K562 (cell line): ENCODE data around the gene PSMD13. TPM values are rescaled to one million over a fixed set of nuclear protein-coding genes. Genes with fewer than 3 reads are reported as not detected.

ENCODE experiments used
- ARID1B ChIP-seq: fragments of 450-650 bp; IDR thresholded peaks from 2 replicates; pipeline ENCODE4 v1.6.1; 2016; ENCODE audit warnings: antibody characterized with exemption, mild to moderate bottlenecking, inconsistent platforms
- C11orf30 ChIP-seq: fragments of 450-650 bp; IDR thresholded peaks from 2 replicates; pipeline ENCODE4 v1.6.1; 2016; ENCODE audit warnings: low read depth, mild to moderate bottlenecking
- CCNT2 ChIP-seq: IDR thresholded peaks from 2 replicates; pipeline ENCODE4 v1.6.1; 2011; ENCODE audit warnings: borderline replicate concordance, low read depth, mild to moderate bottlenecking, moderate library complexity, mixed read lengths, low read length; ENCODE audit not compliant: insufficient read length; ENCODE audit errors: extremely low read depth
- EHMT2 ChIP-seq: fragments of 450-650 bp; IDR thresholded peaks from 2 replicates; pipeline ENCODE4 v1.6.1; 2018; ENCODE audit warnings: antibody characterized with exemption
- ELF1 ChIP-seq: fragments of 200-800 bp; sonication (Bioruptor generic); IDR thresholded peaks from 2 replicates; pipeline ENCODE4 v1.6.1; 2016; ENCODE audit warnings: missing genetic modification characterization, missing compliant biosample characterization
- ETV1 ChIP-seq: fragments of 450-650 bp; conservative IDR thresholded peaks from 2 replicates; pipeline ENCODE4 v1.6.1; 2016; ENCODE audit warnings: missing genetic modification characterization, control low read depth, low read depth, missing compliant biosample characterization
- FOXP4 ChIP-seq: sonication (generic); formaldehyde crosslinking; IDR thresholded peaks from 2 replicates; pipeline ENCODE4 v1.8.0; 2022; ENCODE audit warnings: mild to moderate bottlenecking, missing genetic modification reagents, borderline replicate concordance
- NCOA1 ChIP-seq: fragments of 450-650 bp; IDR thresholded peaks from 2 replicates; pipeline ENCODE4 v1.6.1; 2016; ENCODE audit warnings: low read depth
- PHF20 ChIP-seq: fragments of 450-650 bp; IDR thresholded peaks from 2 replicates; pipeline ENCODE4 v1.6.1; 2018; ENCODE audit not compliant: partially characterized antibody
- POLR2B ChIP-seq: fragments of 450-650 bp; IDR thresholded peaks from 2 replicates; pipeline ENCODE4 v1.6.1; 2018; ENCODE audit warnings: low read depth; ENCODE audit not compliant: partially characterized antibody
- RAD21 ChIP-seq, 2 experiments: fragments of 250-450 bp in 1 of 2; fragments of 450-650 bp in 1 of 2; sonication (Bioruptor Pico) in 1 of 2; formaldehyde crosslinking in 1 of 2; IDR thresholded peaks in 1 of 2; conservative IDR thresholded peaks in 1 of 2; 2 replicates each; pipeline versions ENCODE4 v1.4.0 to v1.8.0; 2020 to 2022; ENCODE audit warnings: mild to moderate bottlenecking in 2 of 2, moderate library complexity in 1 of 2
- SPI1 ChIP-seq: IDR thresholded peaks from 2 replicates; pipeline ENCODE4 v1.6.1; 2011; ENCODE audit warnings: low read depth, low read length, control low read depth, borderline replicate concordance
- YY1 ChIP-seq, 3 experiments: IDR thresholded peaks; 2 replicates each; pipeline ENCODE4 v1.6.1; 2011; ENCODE audit warnings: low read length in 2 of 3, mild to moderate bottlenecking in 2 of 3, moderate library complexity in 2 of 3, borderline replicate concordance in 1 of 3, control low read depth in 1 of 3, low read depth in 1 of 3; ENCODE audit not compliant: insufficient read depth in 3 of 3, insufficient replicate concordance in 2 of 3, control insufficient read depth in 1 of 3, insufficient read length in 1 of 3; ENCODE audit errors: extremely low read depth in 1 of 3
- ZBTB33 ChIP-seq: sonication (generic); formaldehyde crosslinking; IDR thresholded peaks from 2 replicates; pipeline ENCODE4 v1.8.1; 2023; ENCODE audit warnings: mild to moderate bottlenecking, missing genetic modification reagents
- ZKSCAN1 ChIP-seq: fragments of 150-350 bp; IDR thresholded peaks from 2 replicates; pipeline ENCODE4 v1.6.1; 2016; ENCODE audit warnings: low read depth, low read length
- ZNF445 ChIP-seq: fragments of 250-450 bp; sonication (Bioruptor Pico); IDR thresholded peaks from 2 replicates; pipeline ENCODE4 v1.4.0; 2020; ENCODE audit warnings: low read depth, mild to moderate bottlenecking, moderate library complexity
- ZNF639 ChIP-seq, 2 experiments: fragments of 200-800 bp in 1 of 2; sonication (Bioruptor generic) in 1 of 2; sonication (generic) in 1 of 2; formaldehyde crosslinking in 1 of 2; IDR thresholded peaks in 1 of 2; conservative IDR thresholded peaks in 1 of 2; 2 replicates each; pipeline versions ENCODE4 v1.5.0 to v1.6.1; 2016 to 2020; ENCODE audit warnings: missing compliant biosample characterization in 1 of 2, missing genetic modification characterization in 1 of 2, missing genetic modification reagents in 1 of 2
- polyA plus RNA-seq, 8 experiments: library from polyadenylated mRNA; depleted of rRNA in 4 of 8; stranded (reverse) in 5 of 8; unstranded in 3 of 8; fragments of >200 nt; fragmentation: Nextera tagmentation in 2 of 8; fragmentation: Illumina TruSeq in 1 of 8; extraction: Ambion mirVana in 2 of 8; extraction: Trizol in 1 of 8; gene quantifications; 2 replicates each; pipeline versions ENCODE4 v1.2.1 to v1.2.3, GENCODE V29; 2011 to 2014; ENCODE audit warnings: inconsistent platforms in 1 of 8, missing spikeins in 1 of 8
- total RNA-seq, 7 experiments: library from RNA; depleted of rRNA in 6 of 7; stranded (reverse); fragments of >200 nt in 6 of 7; fragmentation: Illumina TruSeq in 2 of 7; extraction: Trizol in 2 of 7; gene quantifications; 2 replicates each; pipeline versions ENCODE4 v1.2.1 to v1.2.3, GENCODE V29; 2011 to 2021; ENCODE audit warnings: low replicate concordance in 1 of 7
- TF ChIP-seq, protein P1 (sequence below): sonication (generic); formaldehyde crosslinking; IDR thresholded peaks from 2 replicates; pipeline ENCODE4 v1.5.0; 2020; ENCODE audit warnings: missing genetic modification reagents

PSMD13 gene
- total and polyA plus RNA-seq, 9 of the 15 experiments (the other 6 are each of a cell fraction or from before 2014, with no cell fraction given): 185 to 383 (median 267) TPM

- TF ChIP-seq YY1 (IDR thresholded peaks at IDR 0.05; ENCODE audit: borderline replicate concordance in 1 of 3, control insufficient read depth in 1 of 3, extremely low read depth in 1 of 3, insufficient read depth in 3 of 3, insufficient read length in 1 of 3, insufficient replicate concordance in 2 of 3, low read depth in 1 of 3, low read length in 2 of 3) (peak; percentile 32 to 79 (median 63)), SPI1 (peak; percentile 78), ZNF639 (CRISPR knock-in tag; conservative IDR thresholded peaks at IDR 0.05 in 1 of 2, IDR thresholded peaks at IDR 0.05 in 1 of 2) (peak in 1 of 2 experiments; percentile 92; a peak in 2 of 4 replicates), ETV1 (tag) (peak; percentile 53), POLR2B (peak; percentile 88), ZBTB33 (CRISPR knock-in tag) (0 out of 2 replicates have a peak, but pooled peaks have one; percentile 11), ELF1 (tag) (peak; percentile 95), RAD21 (CRISPR knock-in tag; conservative IDR thresholded peaks at IDR 0.05 in 1 of 2, IDR thresholded peaks at IDR 0.05 in 1 of 2) (no peak), ARID1B (no peak), C11orf30 (peak; percentile 67), EHMT2 (no peak), CCNT2 (peak; percentile 70), ZKSCAN1 (0 out of 2 replicates have a peak, but pooled peaks have one; percentile 51), NCOA1 (peak; percentile 82), ZNF445 (CRISPR knock-in tag) (no peak), PHF20 (peak; percentile 74), FOXP4 (peak; percentile 35; the same call in 1 of the 2 replicates)
- TF ChIP-seq, protein P1, sequence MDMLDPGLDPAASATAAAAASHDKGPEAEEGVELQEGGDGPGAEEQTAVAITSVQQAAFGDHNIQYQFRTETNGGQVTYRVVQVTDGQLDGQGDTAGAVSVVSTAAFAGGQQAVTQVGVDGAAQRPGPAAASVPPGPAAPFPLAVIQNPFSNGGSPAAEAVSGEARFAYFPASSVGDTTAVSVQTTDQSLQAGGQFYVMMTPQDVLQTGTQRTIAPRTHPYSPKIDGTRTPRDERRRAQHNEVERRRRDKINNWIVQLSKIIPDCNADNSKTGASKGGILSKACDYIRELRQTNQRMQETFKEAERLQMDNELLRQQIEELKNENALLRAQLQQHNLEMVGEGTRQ (CRISPR knock-in tag): no peak
Observed at GRCh38 chr11:207208-207862, 29.4 kb upstream of the PSMD13 start, which contains the start of the genes BET1L and RIC8A (continued).
